ENCODE data around the gene SENP1.
A peak's percentile ranks its signal among the peaks of the same experiment; 100 is the strongest.
"Not testable (repeated sequence)": the region's sequence is repeated elsewhere in the genome, so short reads cannot be mapped to it uniquely, and the experiment has no call there.

Gene SENP1

DNA sequence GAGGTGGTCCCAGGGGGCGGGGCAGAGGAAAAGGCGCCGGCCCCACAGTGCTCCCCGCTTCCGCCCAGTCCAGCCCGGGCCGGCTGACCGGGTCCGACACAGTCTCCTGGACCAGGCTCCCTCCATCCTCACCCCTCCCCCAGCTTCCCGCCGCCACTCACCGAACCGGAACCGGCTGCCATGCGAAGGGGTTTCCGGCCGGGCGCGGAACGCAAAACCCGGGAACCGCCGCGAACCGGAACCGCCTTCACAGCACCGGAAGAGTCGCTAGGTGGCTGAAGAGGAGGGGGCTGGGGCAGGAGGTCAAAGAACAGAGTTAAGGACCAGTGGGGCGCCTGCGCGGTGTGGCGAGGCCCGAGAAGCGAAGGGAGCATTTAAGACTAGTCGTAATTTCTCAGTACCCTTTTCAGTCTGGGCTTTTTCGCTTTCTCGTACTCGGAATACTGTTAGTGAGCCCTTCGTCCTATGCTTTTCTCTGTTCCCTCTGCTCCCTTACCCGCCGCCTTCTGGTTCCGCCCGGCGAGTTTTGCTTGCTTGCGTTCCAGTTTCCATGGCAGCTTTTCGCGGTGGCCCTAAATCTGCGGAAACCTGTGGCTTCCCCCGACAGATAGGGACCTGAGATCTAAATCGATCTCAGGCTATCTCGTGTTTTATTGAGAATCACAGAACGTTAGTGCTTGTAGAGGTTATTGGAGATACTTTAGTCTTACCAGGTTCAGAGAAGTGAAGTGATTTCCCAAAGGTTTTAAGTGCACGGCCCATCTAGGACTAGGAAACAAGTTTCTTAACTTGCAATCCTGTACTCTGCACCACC lies at the start of gene SENP1:
Gene SENP1 (minus strand): TSS at position 213 of the 814 bp plus-strand sequence. CDS start 4,607 bp downstream, outside the sequence.
- peak; percentile 92 for DNase-seq

GRCh38 chr12:48151103-48151771 lies 45.4 kb upstream of the SENP1 start:
- no peak for DNase-seq

DNA sequence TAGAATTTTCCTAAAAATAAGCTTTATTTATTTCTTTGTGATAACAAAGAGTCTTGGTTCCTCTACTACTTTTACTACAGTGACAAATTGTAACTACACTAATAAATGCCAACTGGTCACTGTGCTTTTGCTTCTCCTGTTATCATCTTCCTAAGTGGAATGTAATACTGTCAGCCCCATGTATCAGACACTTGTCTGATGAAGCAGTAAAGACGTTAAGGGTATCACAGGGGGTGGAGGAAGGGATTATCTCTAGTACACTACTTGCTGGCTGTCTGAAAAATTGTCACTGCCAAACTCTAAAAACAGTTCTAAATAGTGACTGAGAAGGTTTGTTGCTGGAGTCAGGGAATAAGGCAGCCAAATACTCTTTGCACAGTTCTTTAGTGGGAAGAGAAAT lies 40.1 kb upstream of the SENP1 start:
- DNase-seq: no peak

- DNase-seq: no peak
Measured at GRCh38 chr12:48143898-48144297, 38.0 kb upstream of the SENP1 start.

DNA sequence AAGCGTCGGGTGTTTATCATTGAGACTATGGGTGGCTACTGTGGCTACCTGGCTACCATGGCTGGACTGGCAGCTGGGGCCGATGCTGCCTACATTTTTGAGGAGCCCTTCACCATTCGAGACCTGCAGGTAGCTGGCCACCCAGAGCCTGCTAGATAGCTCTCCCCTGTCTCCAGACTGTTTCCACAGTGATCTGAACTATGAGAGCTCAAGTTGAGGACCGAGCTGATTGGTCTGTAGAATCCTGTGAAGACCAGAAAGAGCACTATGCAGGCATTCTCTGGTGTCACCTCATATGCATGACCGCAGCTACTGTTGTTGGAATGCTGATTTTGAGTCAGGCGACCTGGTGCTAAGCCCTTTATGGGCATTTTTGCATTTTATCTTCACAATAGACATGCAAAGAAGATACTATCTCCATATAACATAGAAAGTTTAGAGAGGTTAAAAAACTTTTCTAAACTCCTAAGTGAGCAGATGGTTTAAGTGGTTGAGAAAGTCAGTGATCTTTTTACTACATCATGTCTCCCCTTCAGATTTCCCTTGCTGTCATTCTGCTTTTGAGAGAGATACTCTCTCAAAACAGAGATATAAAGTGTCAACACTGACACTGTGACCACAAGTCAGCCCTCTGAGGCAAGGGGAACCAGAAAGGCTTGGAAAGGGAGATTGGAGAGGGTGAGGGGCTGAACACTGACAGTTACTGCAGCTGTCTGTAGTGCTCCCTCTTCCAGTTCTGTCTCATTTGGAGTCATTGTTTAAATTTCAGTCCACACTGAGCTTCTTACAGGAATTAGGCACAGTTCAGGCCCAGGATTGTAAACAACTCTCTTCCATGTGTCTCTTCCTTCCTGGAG lies 37.2 kb upstream of the SENP1 start:
- no peak for DNase-seq

DNA sequence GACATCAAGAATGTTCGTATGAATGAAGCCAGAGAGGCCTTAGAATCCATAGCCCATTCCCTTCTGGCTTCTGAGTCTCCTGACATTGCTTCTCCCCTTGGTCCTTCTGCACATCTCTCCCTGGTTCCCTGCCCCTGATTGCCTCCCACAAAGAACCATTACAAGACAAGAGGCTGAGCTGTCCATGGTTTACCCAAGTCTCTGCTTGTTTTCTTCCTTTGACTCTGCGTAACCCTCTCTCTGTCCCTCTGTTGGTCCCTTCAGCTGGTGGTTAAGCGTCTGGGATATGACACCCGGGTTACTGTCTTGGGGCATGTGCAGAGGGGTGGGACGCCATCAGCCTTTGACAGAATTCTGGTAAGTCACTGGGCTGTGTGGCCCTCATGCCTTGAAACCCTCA lies 29.1 kb upstream of the SENP1 start:
- no peak for DNase-seq

GRCh38 chr12:48132826-48133225 lies 26.9 kb upstream of the SENP1 start:
- DNase-seq: no peak

- DNase-seq: no peak
Measured at GRCh38 chr12:48131517-48131916, 25.6 kb upstream of the SENP1 start.

GRCh38 chr12:48129376-48129775 lies 23.5 kb upstream of the SENP1 start:
- no peak for DNase-seq

GRCh38 chr12:48128800-48129199 lies 22.9 kb upstream of the SENP1 start:
- no peak for DNase-seq

- no peak for DNase-seq
Measured at GRCh38 chr12:48126953-48127630, 21.2 kb upstream of the SENP1 start.

- no peak for DNase-seq
Measured at GRCh38 chr12:48125985-48126384, 20.1 kb upstream of the SENP1 start.

GRCh38 chr12:48125542-48125941 lies 19.7 kb upstream of the SENP1 start:
- DNase-seq: not testable (repeated sequence)

DNA sequence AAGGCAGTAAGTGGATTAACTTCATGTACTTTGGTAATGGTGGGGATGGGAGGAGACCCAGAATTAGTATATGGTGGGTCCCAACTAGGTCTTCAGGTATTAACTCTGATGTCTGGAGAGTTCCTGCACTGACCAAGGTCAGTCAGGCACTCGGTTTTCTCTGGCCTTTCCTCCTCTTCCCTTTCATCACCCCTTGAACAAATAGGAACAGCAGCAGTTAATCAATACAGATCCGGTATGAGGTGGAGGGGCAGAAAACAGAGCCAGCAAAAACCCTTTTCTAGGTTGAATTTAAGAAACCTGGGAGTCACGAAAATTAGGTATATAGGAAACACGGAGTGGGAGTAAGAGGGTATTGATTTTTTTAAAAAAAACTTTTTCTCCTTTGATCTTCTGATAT lies 17.3 kb upstream of the SENP1 start:
- DNase-seq: no peak

DNA sequence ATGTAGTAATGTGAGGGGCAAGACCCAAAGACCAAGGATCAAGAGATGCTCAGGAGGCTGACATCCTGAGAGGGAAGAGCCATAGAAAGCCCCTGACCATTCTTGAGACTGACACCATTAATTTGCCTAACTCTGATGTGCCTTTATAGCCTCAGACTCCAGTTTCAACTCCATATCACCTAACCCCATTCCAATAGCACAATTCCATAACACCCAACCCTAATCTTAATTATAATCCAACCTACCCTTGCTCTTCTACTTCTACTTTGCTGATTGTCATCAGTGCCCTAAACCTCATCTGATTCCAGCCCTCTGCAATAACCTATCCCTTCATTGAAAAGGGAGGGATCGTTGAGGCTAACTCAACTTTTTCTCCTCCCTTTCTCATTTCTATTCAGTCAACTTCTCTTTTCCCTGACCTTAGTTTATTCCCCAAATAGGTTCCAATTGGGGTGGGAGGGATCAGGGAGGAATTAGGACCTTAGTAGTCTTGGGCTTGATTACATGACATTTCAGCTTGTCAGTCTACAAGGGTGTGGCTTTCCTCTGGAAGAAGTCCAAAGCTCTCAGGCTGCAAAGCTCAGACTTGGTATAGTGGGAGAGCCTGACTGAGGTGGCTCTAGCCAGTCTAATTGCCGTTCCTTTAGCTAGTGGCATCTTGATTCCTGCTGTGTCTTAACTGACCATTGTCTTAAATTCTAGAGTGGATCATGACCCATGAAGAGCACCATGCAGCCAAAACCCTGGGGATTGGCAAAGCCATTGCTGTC lies 16.4 kb upstream of the SENP1 start:
- DNase-seq: no peak

DNA sequence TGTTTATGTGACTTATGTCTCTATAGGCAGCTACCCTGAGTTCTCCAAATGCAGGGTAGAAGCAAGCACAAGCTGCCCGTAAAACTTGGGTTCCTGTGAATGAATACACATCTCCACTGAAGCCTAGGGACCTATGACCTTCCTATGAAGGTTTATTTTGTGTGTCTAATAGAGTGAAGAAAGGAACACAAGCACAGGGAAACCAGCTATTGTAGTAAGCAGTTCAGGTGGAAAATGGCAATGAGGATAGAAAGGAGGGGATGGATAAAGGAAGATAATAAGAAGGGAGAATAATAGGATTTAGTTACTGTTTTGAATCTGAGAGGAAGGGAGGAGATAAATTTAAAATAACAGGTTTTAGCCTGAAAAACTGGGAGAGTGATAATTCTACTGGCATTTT lies 15.6 kb upstream of the SENP1 start:
- DNase-seq: no peak

GRCh38 chr12:48119834-48120195 lies 13.9 kb upstream of the SENP1 start:
- DNase-seq: no peak

GRCh38 chr12:48119078-48119833 lies 13.4 kb upstream of the SENP1 start, which contains the start of gene PFKM:
Gene PFKM (plus strand): TSS chr12:48119364. CDS start chr12:48122775, 3,411 bp downstream.
- DNase-seq: peak; percentile 92

- peak; percentile 30 for DNase-seq
Measured at GRCh38 chr12:48118284-48118871, 12.5 kb upstream of the SENP1 start.

DNA sequence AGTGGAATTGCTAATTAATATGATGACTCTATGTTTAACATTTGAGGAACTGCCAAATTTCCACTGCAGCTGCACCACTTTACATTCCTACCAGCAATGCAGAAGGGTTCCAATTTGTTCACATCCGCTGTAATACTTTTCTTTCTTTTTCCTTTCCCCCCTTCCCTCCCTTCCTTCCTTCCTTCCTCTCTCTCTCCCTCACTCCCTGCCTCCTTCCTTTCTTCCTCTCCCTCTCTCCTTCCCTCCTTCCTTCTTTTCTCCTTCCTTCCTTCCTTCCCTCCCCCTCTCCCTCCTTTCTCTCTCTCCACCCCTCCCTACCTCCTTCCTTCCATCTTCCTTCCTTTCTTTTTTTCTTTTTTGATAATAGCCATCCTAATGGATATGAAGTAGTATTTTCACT lies 10.1 kb upstream of the SENP1 start:
- DNase-seq: no peak

GRCh38 chr12:48111312-48111693 lies 5.4 kb upstream of the SENP1 start:
- DNase-seq: not testable (repeated sequence)
